ENCODE data around the gene LIPG.
A peak's percentile ranks its signal among the peaks of the same experiment; 100 is the strongest.

Gene LIPG

DNA sequence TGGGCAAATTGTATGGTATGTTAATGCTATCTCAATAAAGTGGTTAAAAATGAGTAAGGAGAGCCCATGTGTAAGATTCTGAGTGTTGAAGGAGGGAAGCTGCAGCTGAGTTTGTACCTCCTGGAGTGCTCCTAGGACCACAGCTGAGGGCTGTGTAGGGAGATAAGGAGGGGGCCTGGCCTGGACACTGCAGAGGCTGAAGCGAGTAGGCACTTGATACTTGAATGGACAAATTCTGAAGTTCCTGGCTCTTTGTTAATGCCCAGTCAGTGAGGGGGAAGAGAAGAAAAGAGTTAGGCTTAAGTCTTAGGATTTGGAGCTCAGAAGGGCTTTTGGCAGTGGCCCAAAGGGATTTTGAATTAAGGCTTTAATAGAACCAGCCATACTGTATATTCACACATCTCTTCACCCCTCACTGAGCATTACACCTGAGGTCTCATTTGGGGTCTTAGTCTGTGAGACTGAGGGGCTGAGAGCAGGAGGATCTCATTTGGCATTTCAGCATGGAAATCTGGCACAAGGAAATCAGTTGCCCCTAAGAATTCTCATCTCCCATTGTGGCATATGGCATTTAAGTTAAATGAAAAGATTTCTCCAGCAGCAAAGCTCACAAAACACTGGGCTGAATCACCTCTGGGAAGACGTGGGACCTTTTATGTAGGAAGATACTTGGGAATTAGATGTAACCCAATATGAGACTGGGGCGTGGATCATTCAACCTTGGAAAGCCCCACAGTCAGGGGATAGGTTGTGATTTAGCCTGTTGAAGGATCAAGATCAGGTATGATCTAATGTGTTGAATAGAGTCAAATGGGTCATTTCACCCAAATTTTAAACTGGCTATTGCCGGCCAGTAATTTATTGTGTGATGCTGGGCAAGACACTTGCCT lies 46.8 kb downstream of the LIPG start:
- no peak overlapping the region for H3K27ac ChIP-seq (ENCODE audit: insufficient read depth, low read depth, low read length, poor library complexity, severe bottlenecking)
- peaks cover 21% of the 10 kb centered on the region for H3K4me1 ChIP-seq (ENCODE audit: control insufficient read depth, insufficient read depth, low read length)
- H3K9me3 ChIP-seq (ENCODE audit: control insufficient read depth, low read length): no peaks in the 10 kb centered on the region
- WGBS, 2 experiments: 79 to 86% methylated on average over 4 of the region's 4 CpGs
- no peaks in the 10 kb centered on the region for H3K27me3 ChIP-seq (ENCODE audit: control insufficient read depth, insufficient read depth, low read length, poor library complexity, severe bottlenecking)
- no peaks in the 10 kb centered on the region for H3K36me3 ChIP-seq (ENCODE audit: control insufficient read depth, insufficient read depth, low read length)
- H3K4me3 ChIP-seq (ENCODE audit: insufficient read depth, low read depth, low read length): no peak overlapping the region

DNA sequence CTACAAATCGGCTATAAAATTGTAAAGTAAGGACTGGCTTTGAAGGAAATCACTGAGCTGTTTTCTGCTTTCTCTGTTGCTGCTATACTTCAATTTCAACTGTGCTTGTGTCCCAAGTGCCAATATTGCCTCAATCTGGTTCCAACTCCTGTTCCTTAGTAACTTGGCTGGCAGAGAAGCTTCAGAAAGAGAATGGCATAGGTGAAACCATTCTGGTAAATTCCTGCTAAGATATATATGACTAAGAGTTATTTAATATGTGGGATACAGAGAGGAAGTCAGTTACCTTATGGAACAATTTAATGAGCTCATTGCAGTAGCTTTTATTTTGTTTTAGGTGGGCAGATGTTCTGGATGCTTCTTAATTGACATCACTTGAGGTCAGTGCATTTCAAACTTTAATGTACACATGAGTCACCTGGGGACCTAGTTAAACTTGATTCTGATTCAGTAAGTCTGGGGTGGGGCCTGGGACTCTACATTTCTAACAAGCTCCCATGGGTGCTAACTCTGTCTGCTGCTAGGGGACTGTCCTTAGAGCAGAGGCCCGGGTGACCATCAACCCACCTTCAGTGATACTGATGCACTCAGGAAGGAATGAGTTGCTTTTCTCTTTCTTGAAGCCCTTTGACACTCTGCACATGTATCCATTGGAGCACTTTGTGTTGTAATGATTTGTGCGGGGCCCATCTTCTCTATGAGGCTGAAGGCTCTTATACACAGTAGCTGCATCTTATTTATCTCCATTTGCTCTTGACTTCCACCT lies 47.6 kb downstream of the LIPG start:
- Histone ChIP-seq H3K4me1 (ENCODE audit: control insufficient read depth, insufficient read depth, low read length) (peaks cover 28% of the 10 kb centered on the region), H3K36me3 (ENCODE audit: control insufficient read depth, insufficient read depth, low read length) (no peaks in the 10 kb centered on the region), H3K4me3 (ENCODE audit: insufficient read depth, low read depth, low read length) (no peak overlapping the region), H3K9me3 (ENCODE audit: control insufficient read depth, low read length) (no peaks in the 10 kb centered on the region), H3K27me3 (ENCODE audit: control insufficient read depth, insufficient read depth, low read length, poor library complexity, severe bottlenecking) (no peaks in the 10 kb centered on the region), H3K27ac (ENCODE audit: insufficient read depth, low read depth, low read length, poor library complexity, severe bottlenecking) (no peak overlapping the region)
- 97 to 98% methylated on average over 2 to 3 of the region's 3 CpGs for WGBS, 2 experiments

DNA sequence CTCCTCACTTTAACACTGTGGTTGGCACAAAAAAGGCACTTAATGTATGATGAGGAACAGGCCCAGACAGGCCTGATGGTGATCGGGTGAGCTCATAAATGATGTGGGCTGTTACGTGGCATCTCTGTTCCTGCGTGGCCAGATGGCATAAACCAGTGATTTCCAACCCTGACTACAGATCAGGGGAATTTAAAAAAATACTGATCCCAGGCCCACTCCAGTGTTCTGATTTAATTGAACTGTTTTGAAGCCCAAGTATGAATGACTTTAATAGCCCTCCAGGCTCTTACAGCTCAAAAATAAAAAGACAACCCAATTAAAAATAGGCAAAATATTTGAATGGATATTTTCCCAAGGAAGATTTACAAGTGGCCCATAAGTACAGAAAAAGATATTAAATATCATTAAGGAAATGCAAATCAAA lies 48.2 kb downstream of the LIPG start:
- Histone ChIP-seq H3K27ac (ENCODE audit: insufficient read depth, low read depth, low read length, poor library complexity, severe bottlenecking) (no peak overlapping the region), H3K4me1 (ENCODE audit: control insufficient read depth, insufficient read depth, low read length) (peaks cover 28% of the 10 kb centered on the region)
- 95 to 98% methylated on average over 3 of the region's 3 CpGs for WGBS, 2 experiments

DNA sequence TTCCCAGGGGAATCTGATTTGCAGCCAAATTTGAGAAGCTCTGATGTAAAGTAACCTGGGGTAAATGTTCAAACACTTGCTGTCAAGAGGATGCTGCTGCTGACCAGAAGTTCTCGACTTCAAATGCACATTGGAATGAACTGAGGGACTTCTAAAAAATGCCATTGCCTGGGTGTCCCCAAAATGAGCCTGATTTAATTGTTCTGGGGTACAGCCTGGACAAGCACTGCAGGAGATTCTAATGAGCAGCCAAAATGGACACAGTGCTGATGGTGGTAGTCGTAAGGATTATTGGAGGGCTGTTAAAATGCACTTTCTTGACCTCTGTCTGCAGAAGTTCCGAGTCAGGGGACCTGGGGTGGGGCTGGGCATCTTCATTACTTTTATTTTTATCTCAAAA lies 49.5 kb downstream of the LIPG start:
- no peak overlapping the region for H3K27ac ChIP-seq (ENCODE audit: insufficient read depth, low read depth, low read length, poor library complexity, severe bottlenecking)
- H3K4me3 ChIP-seq (ENCODE audit: insufficient read depth, low read depth, low read length): no peak overlapping the region
- WGBS, 2 experiments: 85 to 90% methylated on average over 3 of the region's 3 CpGs
- no peaks in the 10 kb centered on the region for H3K36me3 ChIP-seq (ENCODE audit: control insufficient read depth, insufficient read depth, low read length)
- H3K27me3 ChIP-seq (ENCODE audit: control insufficient read depth, insufficient read depth, low read length, poor library complexity, severe bottlenecking): no peaks in the 10 kb centered on the region
- H3K9me3 ChIP-seq (ENCODE audit: control insufficient read depth, low read length): no peaks in the 10 kb centered on the region
- peaks cover 28% of the 10 kb centered on the region for H3K4me1 ChIP-seq (ENCODE audit: control insufficient read depth, insufficient read depth, low read length)

More for the DNA sequence above, 48.2 kb downstream of the LIPG start:
- Histone ChIP-seq H3K4me3 (ENCODE audit: insufficient read depth, low read depth, low read length) (no peak overlapping the region), H3K27me3 (ENCODE audit: control insufficient read depth, insufficient read depth, low read length, poor library complexity, severe bottlenecking) (no peaks in the 10 kb centered on the region), H3K9me3 (ENCODE audit: control insufficient read depth, low read length) (no peaks in the 10 kb centered on the region), H3K36me3 (ENCODE audit: control insufficient read depth, insufficient read depth, low read length) (no peaks in the 10 kb centered on the region)

DNA sequence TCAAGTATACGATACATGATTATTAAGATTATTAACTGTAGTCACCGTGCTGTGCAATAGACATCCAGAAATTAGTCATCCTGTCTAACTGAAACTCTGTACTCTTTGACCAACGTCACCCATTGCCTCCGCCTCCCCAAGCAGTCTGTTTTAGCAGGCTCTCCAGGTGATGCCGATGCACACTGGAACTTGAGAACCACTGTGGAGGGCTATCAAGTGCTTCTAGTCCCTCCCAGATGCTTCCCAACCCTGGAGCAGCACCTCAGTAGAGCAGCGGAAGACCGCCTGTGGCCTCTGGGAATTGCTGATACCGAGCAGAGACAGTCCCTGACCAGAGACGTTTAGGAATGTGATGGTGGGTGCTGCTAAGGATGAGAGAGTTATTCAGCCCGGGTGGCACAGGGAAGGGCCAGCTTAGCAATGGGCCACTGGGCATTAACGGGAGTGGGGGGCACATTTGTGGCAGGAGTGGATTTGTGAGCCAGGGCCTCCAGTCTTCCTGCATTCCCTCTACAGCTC lies 50.7 kb downstream of the LIPG start:
- H3K27ac ChIP-seq (ENCODE audit: insufficient read depth, low read depth, low read length, poor library complexity, severe bottlenecking): no peak overlapping the region
- no peaks in the 10 kb centered on the region for H3K36me3 ChIP-seq (ENCODE audit: control insufficient read depth, insufficient read depth, low read length)
- H3K9me3 ChIP-seq (ENCODE audit: control insufficient read depth, low read length): no peaks in the 10 kb centered on the region
- whole genome bisulfite sequencing, 2 experiments: 47 to 49% methylated on average over 11 of the region's 11 CpGs
- H3K4me1 ChIP-seq (ENCODE audit: control insufficient read depth, insufficient read depth, low read length): peaks cover 34% of the 10 kb centered on the region
- H3K27me3 ChIP-seq (ENCODE audit: control insufficient read depth, insufficient read depth, low read length, poor library complexity, severe bottlenecking): no peaks in the 10 kb centered on the region
- no peak overlapping the region for H3K4me3 ChIP-seq (ENCODE audit: insufficient read depth, low read depth, low read length)

DNA sequence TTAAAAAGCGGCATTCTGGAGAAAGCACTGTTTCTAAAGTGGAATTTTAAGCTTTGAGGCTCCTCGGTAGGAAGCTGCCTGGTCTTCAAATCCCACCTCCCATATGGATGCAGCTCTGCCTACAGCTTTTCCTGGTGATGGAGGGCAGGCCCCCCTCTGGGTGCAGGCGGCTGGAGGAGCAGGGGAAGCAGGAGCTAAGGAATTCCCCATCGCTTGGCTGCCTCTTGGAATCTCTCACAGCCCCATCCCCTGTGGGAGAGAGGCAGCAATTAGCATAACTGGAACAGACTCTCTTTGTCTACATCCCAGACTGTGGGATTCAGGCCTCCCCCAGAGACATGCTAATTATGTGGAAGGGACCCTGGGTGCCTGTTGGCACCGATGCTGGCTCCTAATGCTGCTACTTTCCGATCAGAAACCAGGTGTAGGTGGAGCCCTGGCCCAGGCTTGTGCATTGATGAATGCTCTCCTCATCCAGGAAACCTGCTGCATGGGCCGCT lies 51.3 kb downstream of the LIPG start:
- Histone ChIP-seq H3K27ac (ENCODE audit: insufficient read depth, low read depth, low read length, poor library complexity, severe bottlenecking) (peak overlapping the region; percentile 65), H3K4me3 (ENCODE audit: insufficient read depth, low read depth, low read length) (no peak overlapping the region), H3K36me3 (ENCODE audit: control insufficient read depth, insufficient read depth, low read length) (no peaks in the 10 kb centered on the region), H3K9me3 (ENCODE audit: control insufficient read depth, low read length) (no peaks in the 10 kb centered on the region), H3K4me1 (ENCODE audit: control insufficient read depth, insufficient read depth, low read length) (peaks cover 37% of the 10 kb centered on the region), H3K27me3 (ENCODE audit: control insufficient read depth, insufficient read depth, low read length, poor library complexity, severe bottlenecking) (no peaks in the 10 kb centered on the region)
- 2% methylated on average over 7 of the region's 7 CpGs for WGBS, 2 experiments

DNA sequence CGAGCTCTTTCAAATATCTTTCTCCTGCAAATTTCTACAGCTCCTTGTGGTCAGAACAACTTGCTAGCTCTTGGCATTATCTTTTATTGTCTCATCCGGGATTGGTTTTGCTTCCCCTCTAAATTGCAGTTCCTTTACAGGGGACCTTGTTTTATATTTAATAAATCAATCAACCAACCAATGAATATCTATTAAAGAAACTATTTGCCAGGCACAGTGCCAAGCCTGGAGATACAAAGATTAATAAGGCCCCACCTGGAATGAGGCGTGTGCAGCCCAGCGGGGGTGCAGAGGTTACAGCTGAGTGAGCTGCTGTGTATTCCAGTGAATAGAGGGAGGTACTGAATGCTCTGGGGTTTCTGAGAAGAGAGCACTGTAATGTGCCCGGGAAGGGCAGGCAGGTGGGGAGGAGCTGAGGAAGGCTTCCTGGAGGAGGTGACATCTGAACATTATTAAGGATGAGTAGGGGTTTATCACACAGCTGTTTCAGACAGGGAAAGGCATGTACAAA lies 51.8 kb downstream of the LIPG start:
- no peaks in the 10 kb centered on the region for H3K9me3 ChIP-seq (ENCODE audit: control insufficient read depth, low read length)

DNA sequence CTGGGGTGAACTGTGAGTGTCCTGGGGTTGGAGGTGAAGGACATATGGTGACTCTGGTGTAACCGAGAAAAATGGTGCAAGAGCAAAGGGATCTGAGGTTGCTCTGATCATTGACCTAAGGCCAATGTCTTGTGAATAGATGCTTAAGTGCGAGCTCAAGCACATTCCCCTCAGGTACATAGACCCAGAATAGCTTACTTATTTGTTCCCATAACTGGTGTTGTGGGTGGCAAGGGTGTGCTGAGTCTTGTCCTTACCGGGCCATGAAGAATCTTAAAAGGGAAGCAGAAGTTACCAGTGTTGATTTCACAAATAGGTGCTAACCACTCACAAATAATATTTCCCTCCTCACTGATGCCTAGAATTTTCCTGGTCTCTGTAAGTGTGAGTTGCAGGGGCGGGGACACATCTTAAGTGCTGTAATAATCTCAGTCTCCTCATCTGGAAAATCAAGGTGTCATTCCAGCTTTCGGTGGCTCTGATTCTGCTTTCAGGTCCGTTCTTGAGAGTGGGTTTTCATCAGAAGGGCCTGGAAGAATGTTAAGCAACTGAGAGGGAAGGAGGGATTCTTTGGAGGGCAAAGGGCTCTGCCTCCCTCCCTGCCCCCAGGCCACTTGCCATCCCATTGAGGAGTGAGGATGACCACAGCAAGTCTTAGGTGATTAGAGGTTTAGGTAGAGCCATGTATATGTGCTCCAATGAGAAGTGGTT lies 54.9 kb downstream of the LIPG start:
- Histone ChIP-seq H3K36me3 (ENCODE audit: control insufficient read depth, insufficient read depth, low read length) (no peaks in the 10 kb centered on the region), H3K27me3 (ENCODE audit: control insufficient read depth, insufficient read depth, low read length, poor library complexity, severe bottlenecking) (no peaks in the 10 kb centered on the region), H3K9me3 (ENCODE audit: control insufficient read depth, low read length) (no peaks in the 10 kb centered on the region), H3K27ac (ENCODE audit: insufficient read depth, low read depth, low read length, poor library complexity, severe bottlenecking) (no peak overlapping the region), H3K4me3 (ENCODE audit: insufficient read depth, low read depth, low read length) (no peak overlapping the region), H3K4me1 (ENCODE audit: control insufficient read depth, insufficient read depth, low read length) (peaks cover 47% of the 10 kb centered on the region)
- 93% methylated on average over 6 of the region's 6 CpGs for WGBS, 2 experiments

More for the DNA sequence above, 51.8 kb downstream of the LIPG start:
- WGBS, 2 experiments: 11 to 14% methylated on average over 5 of the region's 5 CpGs
- Histone ChIP-seq H3K4me3 (ENCODE audit: insufficient read depth, low read depth, low read length) (no peak overlapping the region), H3K27ac (ENCODE audit: insufficient read depth, low read depth, low read length, poor library complexity, severe bottlenecking) (peak overlapping the region; percentile 65), H3K27me3 (ENCODE audit: control insufficient read depth, insufficient read depth, low read length, poor library complexity, severe bottlenecking) (no peaks in the 10 kb centered on the region), H3K36me3 (ENCODE audit: control insufficient read depth, insufficient read depth, low read length) (no peaks in the 10 kb centered on the region), H3K4me1 (ENCODE audit: control insufficient read depth, insufficient read depth, low read length) (peaks cover 36% of the 10 kb centered on the region)

DNA sequence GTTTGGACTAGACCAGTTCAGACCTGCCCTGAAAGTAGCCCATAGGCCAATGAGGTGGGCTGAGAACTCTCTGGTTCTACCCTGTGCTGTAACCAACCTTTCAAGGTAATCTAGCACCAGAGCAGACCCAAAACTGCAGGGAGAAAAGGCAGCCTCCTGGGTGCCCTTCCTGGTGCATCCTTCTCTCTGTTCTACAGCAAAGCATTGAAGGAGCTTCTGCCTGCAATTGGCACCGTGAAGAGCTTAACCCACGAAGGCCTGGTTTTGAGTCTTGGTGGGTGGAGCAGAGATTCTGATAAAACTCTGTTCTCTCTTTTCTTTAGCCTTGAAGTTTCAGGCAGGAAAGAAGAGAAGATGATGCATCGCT lies 55.5 kb downstream of the LIPG start:
- Histone ChIP-seq H3K4me3 (ENCODE audit: insufficient read depth, low read depth, low read length) (no peak overlapping the region), H3K9me3 (ENCODE audit: control insufficient read depth, low read length) (no peaks in the 10 kb centered on the region), H3K4me1 (ENCODE audit: control insufficient read depth, insufficient read depth, low read length) (peaks cover 47% of the 10 kb centered on the region), H3K36me3 (ENCODE audit: control insufficient read depth, insufficient read depth, low read length) (no peaks in the 10 kb centered on the region), H3K27me3 (ENCODE audit: control insufficient read depth, insufficient read depth, low read length, poor library complexity, severe bottlenecking) (no peaks in the 10 kb centered on the region), H3K27ac (ENCODE audit: insufficient read depth, low read depth, low read length, poor library complexity, severe bottlenecking) (no peak overlapping the region)
- 82 to 86% methylated on average over 3 of the region's 3 CpGs for WGBS, 2 experiments

All from ectodermal cell (in vitro differentiated cells).